Stimulated activated CD8-positive, alpha-beta memory T cell treated with anti-CD3 and anti-CD28 coated beads, Interleukin-7, amount 100 ng/mL, for 1 hour (primary cell): Measurements from ENCODE around the gene ONECUT1.

Source experiments
- DNase-seq, 2 donors: peaks; one replicate each; pipeline ENCODE4 v3.0.0-alpha.2; 2020; ENCODE audit warnings: low read depth in 2 of 2

The ONECUT1 gene

GRCh38 chr15:52782514-52782913, 7.6 kb downstream of the ONECUT1 start:
- no peak for DNase-seq

- peak; percentile 20 to 51 for DNase-seq
These were observed 9.8 kb downstream of the ONECUT1 start for GRCh38 chr15:52780172-52780980.

- DNase-seq, result no peak
These were observed 11.7 kb downstream of the ONECUT1 start for GRCh38 chr15:52778457-52778856.

GRCh38 chr15:52772766-52773165, 17.4 kb downstream of the ONECUT1 start:
- no peak for DNase-seq

GRCh38 chr15:52765785-52766184, 24.4 kb downstream of the ONECUT1 start:
- DNase-seq, result no peak

- DNase-seq, result no peak
These were observed 25.4 kb downstream of the ONECUT1 start for GRCh38 chr15:52764731-52765130.

- no peak for DNase-seq
These were observed 27.5 kb downstream of the ONECUT1 start for GRCh38 chr15:52762621-52763020.

GRCh38 chr15:52760562-52760961, 29.6 kb downstream of the ONECUT1 start:
- DNase-seq, result no peak

- DNase-seq, result no peak
These were observed 30.2 kb downstream of the ONECUT1 start for GRCh38 chr15:52759969-52760368.

GRCh38 chr15:52757496-52757895, 32.6 kb downstream of the ONECUT1 start:
- DNase-seq, result no peak

- no peak for DNase-seq
These were observed 38.6 kb downstream of the ONECUT1 start for GRCh38 chr15:52751522-52751921.

GRCh38 chr15:52749258-52749657, 40.9 kb downstream of the ONECUT1 start:
- DNase-seq, result no peak

- no peak for DNase-seq
These were observed 43.9 kb downstream of the ONECUT1 start for GRCh38 chr15:52746162-52746757.

GRCh38 chr15:52745326-52746161, 44.6 kb downstream of the ONECUT1 start:
- DNase-seq, result no peak

GRCh38 chr15:52738311-52738710, 51.8 kb downstream of the ONECUT1 start:
- no peak for DNase-seq

GRCh38 chr15:52737720-52738119, 52.4 kb downstream of the ONECUT1 start:
- DNase-seq, result no peak

GRCh38 chr15:52735231-52736089, 54.7 kb downstream of the ONECUT1 start:
- peak; percentile 35 to 37 for DNase-seq

GRCh38 chr15:52734329-52734728, 55.8 kb downstream of the ONECUT1 start:
- DNase-seq, result no peak

GRCh38 chr15:52733696-52734255, 56.4 kb downstream of the ONECUT1 start:
- no peak for DNase-seq

- DNase-seq, result no peak
These were observed 57.0 kb downstream of the ONECUT1 start for GRCh38 chr15:52733088-52733487.

GRCh38 chr15:52732551-52732950, 57.6 kb downstream of the ONECUT1 start:
- no peak for DNase-seq
